ENCODE data around the gene BRPF1. TPM values are rescaled to one million over a fixed set of nuclear protein-coding genes. Genes with fewer than 3 reads are reported as not detected.

The BRPF1 gene
- total and polyA plus RNA-seq, 4 donors = 8.3 to 26.4 (median 16.0) TPM

DNA sequence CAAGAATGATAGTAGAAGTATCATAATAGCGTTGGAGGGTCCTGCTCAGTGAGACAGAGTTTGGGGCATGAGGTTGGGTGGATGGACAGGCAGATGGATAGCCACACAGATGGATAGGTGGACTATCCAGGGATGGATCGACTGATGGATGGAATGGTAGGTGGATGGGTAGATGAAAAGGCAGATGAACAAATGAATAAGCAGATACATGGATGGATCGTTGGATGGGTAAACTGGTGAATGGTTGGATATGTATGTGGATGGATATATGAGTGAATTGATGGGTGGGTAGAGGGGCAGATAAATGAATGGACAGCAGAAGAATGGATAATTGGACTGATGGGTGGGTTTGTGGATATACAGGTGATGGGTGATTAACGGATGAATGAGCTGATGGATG is 18.4 kb upstream of the BRPF1 start:
- Histone ChIP-seq H3K27me3 (ENCODE audit: control insufficient read depth in 3 of 3, insufficient read depth in 3 of 3, low read length in 2 of 3) (no peaks in the 10 kb centered on the region), H3K4me3 (no peak overlapping the region), H3K9ac (ENCODE audit: insufficient read depth in 1 of 2, low read length in 2 of 2) (no peak overlapping the region), H3K4me1 (ENCODE audit: control insufficient read depth in 5 of 5, insufficient read depth in 5 of 5, low read length in 5 of 5) (no peaks in the 10 kb centered on the region), H3K9me3 (ENCODE audit: control insufficient read depth in 4 of 4, insufficient read depth in 3 of 4, low read length in 3 of 4) (no peaks in the 10 kb centered on the region), H3K27ac (ENCODE audit: low read depth in 1 of 2, low read length in 1 of 2) (no peak overlapping the region), H3K36me3 (ENCODE audit: control insufficient read depth in 4 of 4, insufficient read depth in 4 of 4, low read length in 4 of 4) (no peaks in the 10 kb centered on the region)
- DNase-seq (no peak), ATAC-seq (ENCODE audit: insufficient read depth, low FRiP score) (no peak)
- WGBS, 2 donors = 90 to 96% methylated on average over 4 of the region's 4 CpGs
- TF ChIP-seq CTCF (IDR thresholded peaks at IDR 0.05; ENCODE audit: control extremely low read depth, extremely low read depth) = no peak

- H3K4me3 ChIP-seq = no peak overlapping the region
- H3K27me3 ChIP-seq (ENCODE audit: control insufficient read depth in 3 of 3, insufficient read depth in 3 of 3, low read length in 2 of 3) = no peaks in the 10 kb centered on the region
- WGBS, 2 donors = 25 to 30% methylated on average over 4 of the region's 4 CpGs
- no peaks in the 10 kb centered on the region for H3K9me3 ChIP-seq (ENCODE audit: control insufficient read depth in 4 of 4, insufficient read depth in 3 of 4, low read length in 3 of 4)
- no peaks in the 10 kb centered on the region for H3K4me1 ChIP-seq (ENCODE audit: control insufficient read depth in 5 of 5, insufficient read depth in 5 of 5, low read length in 5 of 5)
- ATAC-seq (ENCODE audit: insufficient read depth, low FRiP score) (no peak), DNase-seq (no peak)
- H3K27ac ChIP-seq (ENCODE audit: low read depth in 1 of 2, low read length in 1 of 2) = no peak overlapping the region
- H3K36me3 ChIP-seq (ENCODE audit: control insufficient read depth in 4 of 4, insufficient read depth in 4 of 4, low read length in 4 of 4) = no peaks in the 10 kb centered on the region
- H3K9ac ChIP-seq (ENCODE audit: insufficient read depth in 1 of 2, low read length in 2 of 2) = no peak overlapping the region
- TF ChIP-seq CTCF (IDR thresholded peaks at IDR 0.05; ENCODE audit: control extremely low read depth, extremely low read depth) = no peak
Observed at GRCh38 chr3:9715136-9715535, 16.4 kb upstream of the BRPF1 start.

DNA sequence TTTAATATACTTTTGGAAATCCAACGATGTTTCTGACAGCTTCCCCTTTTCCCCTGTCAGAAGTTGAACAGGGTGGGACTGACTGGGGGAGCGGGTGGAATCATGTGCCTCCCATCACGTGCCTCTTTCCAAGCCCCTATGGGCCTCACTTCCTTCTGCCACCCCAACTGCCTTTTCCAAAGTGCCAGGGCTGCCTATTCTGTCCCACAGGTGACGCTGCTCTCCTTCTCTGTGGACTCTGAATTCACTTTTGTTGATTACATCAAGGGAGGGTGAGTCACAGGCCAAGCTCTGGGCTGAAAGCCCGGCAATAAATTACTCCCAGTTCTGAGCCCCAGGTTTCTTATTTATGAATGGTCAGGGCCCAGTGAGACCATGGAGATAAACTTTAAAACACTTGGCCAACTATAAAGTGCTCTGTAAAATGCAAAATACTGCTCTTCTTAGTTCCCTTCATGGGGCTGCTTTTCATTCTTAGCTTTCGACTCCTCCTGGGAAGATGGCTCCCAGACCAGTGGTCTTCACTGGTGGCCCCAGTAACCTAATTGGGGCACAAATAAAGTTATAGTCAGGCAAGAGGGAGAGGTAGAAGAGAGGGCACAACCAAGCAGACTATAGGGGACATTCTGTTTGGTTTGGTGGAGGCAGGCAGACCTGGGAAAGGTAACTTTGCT is 15.6 kb upstream of the BRPF1 start:
- peak overlapping the region in 1 of 2 donors; percentile 20 for H3K27ac ChIP-seq (ENCODE audit: low read depth in 1 of 2, low read length in 1 of 2)

More for the DNA sequence above, 15.6 kb upstream of the BRPF1 start:
- H3K27me3 ChIP-seq (ENCODE audit: control insufficient read depth in 3 of 3, insufficient read depth in 3 of 3, low read length in 2 of 3) = no peaks in the 10 kb centered on the region
- no peak overlapping the region for H3K9ac ChIP-seq (ENCODE audit: insufficient read depth in 1 of 2, low read length in 2 of 2)
- peak; percentile 13 for TF ChIP-seq CTCF (IDR thresholded peaks at IDR 0.05; ENCODE audit: control extremely low read depth, extremely low read depth)
- H3K4me1 ChIP-seq (ENCODE audit: control insufficient read depth in 5 of 5, insufficient read depth in 5 of 5, low read length in 5 of 5) = no peaks in the 10 kb centered on the region
- H3K4me3 ChIP-seq = no peak overlapping the region
- 29 to 41% methylated on average over 6 of the region's 6 CpGs for WGBS, 2 donors
- peak in 1 of 3 donors; percentile 11 for DNase-seq
- ATAC-seq (ENCODE audit: insufficient read depth, low FRiP score) = peak; percentile 87
- no peaks in the 10 kb centered on the region for H3K9me3 ChIP-seq (ENCODE audit: control insufficient read depth in 4 of 4, insufficient read depth in 3 of 4, low read length in 3 of 4)
- no peaks in the 10 kb centered on the region for H3K36me3 ChIP-seq (ENCODE audit: control insufficient read depth in 4 of 4, insufficient read depth in 4 of 4, low read length in 4 of 4)
